HEK293 (cell line): ENCODE measurements around the gene FKTN.

Experiments used
- KLF16 ChIP-seq: fragments of 450-650 bp; formaldehyde crosslinking; IDR thresholded peaks from 2 replicates; pipeline ENCODE4 v1.5.1; 2017; ENCODE audit warnings: missing biosample characterization, missing genetic modification characterization
- KLF7 ChIP-seq: fragments of 450-650 bp; formaldehyde crosslinking; IDR thresholded peaks from 2 replicates; pipeline ENCODE4 v1.5.1; 2016; ENCODE audit warnings: missing biosample characterization, missing genetic modification characterization, borderline replicate concordance
- ZNF146 ChIP-seq: fragments of 450-650 bp; formaldehyde crosslinking; IDR thresholded peaks from 2 replicates; pipeline ENCODE4 v1.5.1; 2016; ENCODE audit warnings: missing biosample characterization, missing genetic modification characterization
- TF ChIP-seq, protein P1 (sequence below): fragments of 450-650 bp; formaldehyde crosslinking; IDR thresholded peaks from 2 replicates; pipeline ENCODE4 v1.5.1; 2016; ENCODE audit warnings: missing biosample characterization, missing genetic modification characterization

DNA sequence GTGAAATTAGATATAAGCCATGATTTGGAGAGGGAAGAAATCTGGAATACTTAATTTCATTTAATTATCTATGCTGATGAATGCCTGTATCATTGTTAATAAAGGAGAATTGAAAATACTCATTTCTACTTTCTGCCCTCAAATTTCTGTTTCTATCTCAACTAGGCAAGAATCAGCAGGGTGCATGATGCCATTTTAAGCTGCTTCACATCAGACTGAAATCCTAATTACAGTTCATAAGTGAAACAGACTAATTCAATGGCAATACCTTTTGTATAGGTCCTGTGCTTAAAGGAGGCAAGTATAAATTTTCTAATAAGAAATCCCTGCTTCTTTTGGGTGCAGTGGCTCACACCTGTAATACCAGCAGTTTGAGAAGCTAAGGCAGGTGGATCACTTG is 82.0 kb downstream of the FKTN start:
- TF ChIP-seq KLF7 (tag by site-specific recombination) = no peak
- TF ChIP-seq ZNF146 = no peak
- TF ChIP-seq, protein P1, sequence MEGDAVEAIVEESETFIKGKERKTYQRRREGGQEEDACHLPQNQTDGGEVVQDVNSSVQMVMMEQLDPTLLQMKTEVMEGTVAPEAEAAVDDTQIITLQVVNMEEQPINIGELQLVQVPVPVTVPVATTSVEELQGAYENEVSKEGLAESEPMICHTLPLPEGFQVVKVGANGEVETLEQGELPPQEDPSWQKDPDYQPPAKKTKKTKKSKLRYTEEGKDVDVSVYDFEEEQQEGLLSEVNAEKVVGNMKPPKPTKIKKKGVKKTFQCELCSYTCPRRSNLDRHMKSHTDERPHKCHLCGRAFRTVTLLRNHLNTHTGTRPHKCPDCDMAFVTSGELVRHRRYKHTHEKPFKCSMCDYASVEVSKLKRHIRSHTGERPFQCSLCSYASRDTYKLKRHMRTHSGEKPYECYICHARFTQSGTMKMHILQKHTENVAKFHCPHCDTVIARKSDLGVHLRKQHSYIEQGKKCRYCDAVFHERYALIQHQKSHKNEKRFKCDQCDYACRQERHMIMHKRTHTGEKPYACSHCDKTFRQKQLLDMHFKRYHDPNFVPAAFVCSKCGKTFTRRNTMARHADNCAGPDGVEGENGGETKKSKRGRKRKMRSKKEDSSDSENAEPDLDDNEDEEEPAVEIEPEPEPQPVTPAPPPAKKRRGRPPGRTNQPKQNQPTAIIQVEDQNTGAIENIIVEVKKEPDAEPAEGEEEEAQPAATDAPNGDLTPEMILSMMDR = no peak
- TF ChIP-seq KLF16 (tag by site-specific recombination) = no peak
